HepG2 (cell line): ENCODE results near the gene ATIC. TPM values are rescaled to one million over a fixed set of nuclear protein-coding genes. Genes with fewer than 3 reads are reported as not detected.

Experiments used
- ATAC-seq: fragments of 200-7000 bp; cut with Tn5 transposase; 3 replicates; pipeline ENCODE4 v1.9.1; 2020; ENCODE audit warnings: mild to moderate bottlenecking, moderate library complexity
- BruUV-seq: library from RNA; stranded (reverse); fragments of 400-500 nt; replicated peaks from 2 replicates; lab custom pipeline; 2021; lab: Mats Ljungman, UMichigan
- CTCF ChIA-PET: fragments of 300-600 bp; formaldehyde crosslinking; extraction: SDS; loops from one replicate; lab custom pipeline; 2021; ENCODE audit warnings: low total read pairs, inconsistent platforms, low intra/inter-chr PET ratio; lab: Yijun Ruan, JAX
- POLR2A ChIA-PET: fragments of 350-600 bp; sonication (Branson Sonifier 250); formaldehyde crosslinking; loops from one replicate; lab custom pipeline; 2020; ENCODE audit warnings: antibody characterized with exemption, inconsistent platforms; lab: Yijun Ruan, JAX
- DNase-seq: peaks from one replicate; pipeline ENCODE4 v3.0.0-alpha.2; 2015; ENCODE audit warnings: low spot score
- FAIRE-seq: peaks from 3 replicates; lab custom pipeline; 2011; peaks lifted over from hg19 to GRCh38; lab: Jason Lieb, UNC
- H2AFZ ChIP-seq: one replicate; pipeline ENCODE4 v1.6.1; 2011; ENCODE audit warnings: low read length, inconsistent platforms
- H3K27ac ChIP-seq: fragments of 300-600 bp; 3 replicates; pipeline ENCODE4 v1.8.0; 2011; ENCODE audit warnings: mixed run types, mild to moderate bottlenecking, mixed read lengths, low read length, inconsistent platforms; ENCODE audit not compliant: insufficient read depth; ENCODE audit errors: extremely low read length
- H3K27me3 ChIP-seq, 2 experiments: fragments of 200-600 bp in 1 of 2; 2 replicates in 1 of 2; 3 replicates in 1 of 2; pipeline versions ENCODE4 v1.6.0 to v1.8.0; 2011; ENCODE audit warnings: low read length in 2 of 2, mild to moderate bottlenecking in 2 of 2, moderate library complexity in 2 of 2, inconsistent platforms in 1 of 2; ENCODE audit not compliant: insufficient read depth in 2 of 2, control insufficient read depth in 1 of 2
- H3K36me3 ChIP-seq, 2 experiments: fragments of 200-600 bp in 1 of 2; replicated peaks in 1 of 2; 2 replicates in 1 of 2; 3 replicates in 1 of 2; pipeline versions ENCODE4 v1.5.1 to v1.8.0; 2011; ENCODE audit warnings: low read length in 2 of 2, inconsistent platforms in 1 of 2; ENCODE audit not compliant: insufficient read depth in 2 of 2, control insufficient read depth in 1 of 2
- H3K4me1 ChIP-seq: 2 replicates; pipeline ENCODE4 v1.5.1; 2012; ENCODE audit warnings: low read length, inconsistent platforms; ENCODE audit not compliant: insufficient read depth
- H3K4me2 ChIP-seq: 2 replicates; pipeline ENCODE4 v1.6.0; 2011; ENCODE audit warnings: low read depth, low read length, inconsistent platforms
- H3K4me3 ChIP-seq, 3 experiments: fragments of 200-600 bp in 1 of 3; sonication (generic), shearing (Covaris generic) in 1 of 3; replicated peaks in 1 of 3; 2 replicates each; pipeline ENCODE4 v1.5.1; 2011 to 2016; ENCODE audit warnings: low read length in 3 of 3, inconsistent platforms in 2 of 3, low read depth in 2 of 3, mild to moderate bottlenecking in 2 of 3, control low read depth in 1 of 3, mixed read lengths in 1 of 3; ENCODE audit not compliant: insufficient read depth in 1 of 3
- H3K79me2 ChIP-seq: one replicate; pipeline ENCODE4 v1.6.1; 2011; ENCODE audit warnings: low read length, inconsistent platforms; ENCODE audit not compliant: insufficient read depth
- H3K9ac ChIP-seq: 2 replicates; pipeline ENCODE4 v1.6.0; 2011; ENCODE audit warnings: mild to moderate bottlenecking, low read depth, low read length, inconsistent platforms; ENCODE audit not compliant: insufficient read depth
- H3K9me3 ChIP-seq: 2 replicates; pipeline ENCODE4 v1.5.1; 2012; ENCODE audit warnings: mild to moderate bottlenecking, low read length
- H4K20me1 ChIP-seq: 2 replicates; pipeline ENCODE4 v1.6.0; 2011; ENCODE audit warnings: inconsistent platforms, mild to moderate bottlenecking, low read length, moderate library complexity; ENCODE audit not compliant: insufficient read depth
- MAZ ChIP-seq, 2 experiments: sonication (generic) in 1 of 2; formaldehyde crosslinking in 1 of 2; IDR thresholded peaks; 2 replicates each; pipeline versions ENCODE4 v1.5.0 to v1.6.1; 2012 to 2020; ENCODE audit warnings: low read depth in 2 of 2, mild to moderate bottlenecking in 2 of 2, borderline replicate concordance in 1 of 2, improper control_type of control experiment in 1 of 2, low read length in 1 of 2, missing genetic modification reagents in 1 of 2, moderate library complexity in 1 of 2
- MEF2D ChIP-seq: sonication (generic); formaldehyde crosslinking; IDR thresholded peaks from 2 replicates; pipeline ENCODE4 v1.5.1; 2020; ENCODE audit warnings: mild to moderate bottlenecking, missing genetic modification reagents
- NR1H2 ChIP-seq: sonication (generic); formaldehyde crosslinking; IDR thresholded peaks from 2 replicates; pipeline ENCODE4 v1.8.1; 2022; ENCODE audit warnings: low read depth, missing genetic modification reagents, borderline replicate concordance
- SP5 ChIP-seq: IDR thresholded peaks from 2 replicates; pipeline ENCODE4 v1.6.1; 2016; ENCODE audit warnings: low read depth, borderline replicate concordance
- ZNF224 ChIP-seq: sonication (generic); formaldehyde crosslinking; IDR thresholded peaks from 2 replicates; pipeline ENCODE4 v1.5.0; 2020; ENCODE audit warnings: mild to moderate bottlenecking, missing genetic modification reagents
- ZNF292 ChIP-seq: sonication (generic); formaldehyde crosslinking; IDR thresholded peaks from 2 replicates; pipeline ENCODE4 v1.8.1; 2022; ENCODE audit warnings: mild to moderate bottlenecking, low read depth, missing genetic modification reagents, borderline replicate concordance
- WGBS: methylation state at CpG from one replicate; pipeline ENCODE4 v1.1.6; 2017; ENCODE audit warnings: low lambda C conversion rate; 5-methylcytosine and 5-hydroxymethylcytosine counted together
- in situ Hi-C: cut with HindIII; loops from 2 replicates; pipeline ENCODE4 v1.10.0; 2017; ENCODE audit warnings: low pct_unique_long_range_greater_than_20kb; ENCODE audit not compliant: extremely low pct_ligation_motif_present
- intact Hi-C: fragments of 100-400 bp; cut with micrococcal nuclease; formaldehyde crosslinking; loops from one replicate; pipeline ENCODE4 v1.10.0; 2022; ENCODE audit not compliant: unreplicated experiment
- polyA plus RNA-seq, 8 experiments: library from polyadenylated mRNA; depleted of rRNA in 3 of 8; stranded (reverse) in 7 of 8; unstranded in 1 of 8; fragments of >200 nt; fragmentation: Illumina TruSeq in 4 of 8; extraction: Trizol in 4 of 8; gene quantifications; 2 replicates each; pipeline versions ENCODE4 v1.2.1 to v1.2.3, GENCODE V29; 2011 to 2016; ENCODE audit warnings: low read depth in 4 of 8, missing spikeins in 1 of 8, mixed read lengths in 1 of 8; ENCODE audit not compliant: insufficient read depth in 1 of 8
- total RNA-seq, 5 experiments: library from RNA; depleted of rRNA; stranded (reverse); fragments of >200 nt; fragmentation: Illumina TruSeq; extraction: Trizol; gene quantifications; 2 replicates each; pipeline ENCODE4 v1.2.3, GENCODE V29; 2016; ENCODE audit warnings: low read depth in 1 of 5
- TF ChIP-seq, protein P1 (sequence below): sonication (generic); formaldehyde crosslinking; IDR thresholded peaks from 2 replicates; pipeline ENCODE4 v1.4.0; 2020; ENCODE audit warnings: missing genetic modification reagents
- TF ChIP-seq, protein P2 (sequence below): IDR thresholded peaks from 2 replicates; pipeline ENCODE4 v1.6.1; 2016; ENCODE audit warnings: missing genetic modification reagents, missing compliant biosample characterization

Gene ATIC
- total and polyA plus RNA-seq, 2 of the 13 experiments (the other 11 are each of a cell fraction or from before 2014, with no cell fraction given): 89.8 to 146 TPM

- H3K36me3 ChIP-seq: no peaks in the 10 kb centered on the region
- TF ChIP-seq, protein P1, sequence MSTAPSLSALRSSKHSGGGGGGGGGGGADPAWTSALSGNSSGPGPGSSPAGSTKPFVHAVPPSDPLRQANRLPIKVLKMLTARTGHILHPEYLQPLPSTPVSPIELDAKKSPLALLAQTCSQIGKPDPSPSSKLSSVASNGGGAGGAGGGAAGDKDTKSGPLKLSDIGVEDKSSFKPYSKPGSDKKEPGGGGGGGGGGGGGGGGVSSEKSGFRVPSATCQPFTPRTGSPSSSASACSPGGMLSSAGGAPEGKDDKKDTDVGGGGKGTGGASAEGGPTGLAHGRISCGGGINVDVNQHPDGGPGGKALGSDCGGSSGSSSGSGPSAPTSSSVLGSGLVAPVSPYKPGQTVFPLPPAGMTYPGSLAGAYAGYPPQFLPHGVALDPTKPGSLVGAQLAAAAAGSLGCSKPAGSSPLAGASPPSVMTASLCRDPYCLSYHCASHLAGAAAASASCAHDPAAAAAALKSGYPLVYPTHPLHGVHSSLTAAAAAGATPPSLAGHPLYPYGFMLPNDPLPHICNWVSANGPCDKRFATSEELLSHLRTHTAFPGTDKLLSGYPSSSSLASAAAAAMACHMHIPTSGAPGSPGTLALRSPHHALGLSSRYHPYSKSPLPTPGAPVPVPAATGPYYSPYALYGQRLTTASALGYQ (CRISPR knock-in tag): no peak
- TF ChIP-seq MAZ (IDR thresholded peaks at IDR 0.05; ENCODE audit: borderline replicate concordance, low read depth, low read length) (no peak), MAZ (CRISPR knock-in tag; IDR thresholded peaks at IDR 0.05; ENCODE audit: low read depth) (no peak), ZNF292 (CRISPR knock-in tag) (no peak), ZNF224 (CRISPR knock-in tag) (no peak), MEF2D (CRISPR knock-in tag) (no peak), NR1H2 (CRISPR knock-in tag) (no peak), SP5 (CRISPR knock-in tag) (no peak)
- TF ChIP-seq, protein P2, sequence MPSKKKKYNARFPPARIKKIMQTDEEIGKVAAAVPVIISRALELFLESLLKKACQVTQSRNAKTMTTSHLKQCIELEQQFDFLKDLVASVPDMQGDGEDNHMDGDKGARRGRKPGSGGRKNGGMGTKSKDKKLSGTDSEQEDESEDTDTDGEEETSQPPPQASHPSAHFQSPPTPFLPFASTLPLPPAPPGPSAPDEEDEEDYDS: no peak
- intact Hi-C loops (no loop called here), in situ Hi-C loops (no loop called here)
- 37% methylated on average over 3 of the region's 3 CpGs for WGBS
- POLR2A ChIA-PET: no interaction called here
- H3K79me2 ChIP-seq: no peaks in the 10 kb centered on the region
- no peak for ATAC-seq
- no peaks in the 10 kb centered on the region for H4K20me1 ChIP-seq
- H2AFZ ChIP-seq: no peak overlapping the region
- H3K27ac ChIP-seq: no peak overlapping the region
- CTCF ChIA-PET: no interaction called here
- H3K9me3 ChIP-seq: no peaks in the 10 kb centered on the region
- no peak for FAIRE-seq
- H3K4me2 ChIP-seq: no peak overlapping the region
- DNase-seq: no peak
- no peak overlapping the region for H3K9ac ChIP-seq
- H3K4me1 ChIP-seq: peaks cover 20% of the 10 kb centered on the region
- H3K4me3 ChIP-seq: no peak overlapping the region
- H3K27me3 ChIP-seq: no peaks in the 10 kb centered on the region; a peak in 1 of 5 replicates
- no TSS peak for BruUV-seq
These were observed 20.8 kb upstream of the ATIC start for GRCh38 chr2:215290980-215291599.
